MM.1S (cell line): ENCODE measurements around the gene RNASET2.

Experiments used
- DNase-seq: peaks from one replicate; pipeline ENCODE4 v3.0.0-alpha.2; 2015
- H2AFZ ChIP-seq: fragments of 300-600 bp; sonication (generic); 2 replicates; pipeline ENCODE4 v1.6.0; 2016; ENCODE audit warnings: antibody characterized with exemption, low read length
- H3F3A ChIP-seq: fragments of 300-600 bp; sonication (generic); 2 replicates; pipeline ENCODE4 v1.6.1; 2016; ENCODE audit warnings: mild to moderate bottlenecking, antibody characterized with exemption, low read length, moderate library complexity, mixed read lengths; ENCODE audit not compliant: insufficient read depth
- H3K27ac ChIP-seq: fragments of 300-600 bp; sonication (generic); 2 replicates; pipeline ENCODE4 v1.5.1; 2016; ENCODE audit warnings: mild to moderate bottlenecking, low read length
- H3K27me3 ChIP-seq: fragments of 300-600 bp; sonication (generic); replicated peaks from 2 replicates; pipeline ENCODE4 v1.6.0; 2016; ENCODE audit warnings: low read length; ENCODE audit not compliant: insufficient read depth
- H3K36me3 ChIP-seq: fragments of 300-600 bp; sonication (generic); replicated peaks from 2 replicates; pipeline ENCODE4 v1.6.1; 2016; ENCODE audit warnings: mild to moderate bottlenecking, low read length, mixed read lengths; ENCODE audit not compliant: insufficient read depth
- H3K4me1 ChIP-seq: fragments of 300-600 bp; sonication (generic); 2 replicates; pipeline ENCODE4 v1.6.1; 2016; ENCODE audit warnings: low read length, mixed read lengths
- H3K4me2 ChIP-seq: fragments of 300-600 bp; sonication (generic); 2 replicates; pipeline ENCODE4 v1.6.0; 2016; ENCODE audit warnings: low read depth, low read length
- H3K4me3 ChIP-seq: fragments of 300-600 bp; sonication (generic); 2 replicates; pipeline ENCODE4 v1.5.1; 2016; ENCODE audit warnings: low read length, mixed read lengths
- H3K79me2 ChIP-seq: fragments of 300-600 bp; sonication (generic); 2 replicates; pipeline ENCODE4 v1.6.1; 2016; ENCODE audit warnings: mixed run types, low read length, mixed read lengths
- H3K9ac ChIP-seq: fragments of 300-600 bp; sonication (generic); 2 replicates; pipeline ENCODE4 v1.6.1; 2016; ENCODE audit warnings: low read length, mixed read lengths
- H3K9me2 ChIP-seq: fragments of 300-600 bp; sonication (generic); replicated peaks from 2 replicates; pipeline ENCODE4 v1.6.1; 2016; ENCODE audit warnings: mild to moderate bottlenecking, low read length, mixed read lengths; ENCODE audit not compliant: insufficient read depth
- H3K9me3 ChIP-seq: fragments of 300-600 bp; sonication (generic); replicated peaks from 2 replicates; pipeline ENCODE4 v1.6.1; 2016; ENCODE audit warnings: mild to moderate bottlenecking, low read length, mixed read lengths; ENCODE audit not compliant: insufficient read depth
- H4K20me1 ChIP-seq: fragments of 300-600 bp; sonication (generic); 2 replicates; pipeline ENCODE4 v1.6.1; 2016; ENCODE audit warnings: mild to moderate bottlenecking, low read length, moderate library complexity, mixed read lengths; ENCODE audit not compliant: insufficient read depth
- CTCF ChIP-seq: fragments of 300-600 bp; sonication (generic); IDR thresholded peaks from 2 replicates; pipeline ENCODE4 v1.5.1; 2016; ENCODE audit warnings: antibody characterized with exemption, low read length, mixed read lengths
- EZH2 ChIP-seq: fragments of 300-600 bp; sonication (generic); optimal IDR thresholded peaks from 2 replicates; pipeline ENCODE3; 2017; ENCODE audit warnings: low read depth, mild to moderate bottlenecking, antibody characterized with exemption, low read length, mixed read lengths
- EZH2phosphoT487 ChIP-seq: fragments of 300-600 bp; sonication (generic); IDR thresholded peaks from 2 replicates; pipeline ENCODE4 v1.6.1; 2018; ENCODE audit warnings: antibody characterized with exemption, low read length

Gene RNASET2

GRCh38 chr6:166940643-166941068 is 15.7 kb downstream of the RNASET2 start:
- Histone ChIP-seq H3K79me2 (no peaks in the 10 kb centered on the region), H3K9me2 (no peaks in the 10 kb centered on the region), H3K4me2 (no peak overlapping the region), H3K36me3 (no peaks in the 10 kb centered on the region), H3K27ac (no peak overlapping the region), H3K9me3 (no peaks in the 10 kb centered on the region), H3K4me3 (no peak overlapping the region), H4K20me1 (no peaks in the 10 kb centered on the region), H2AFZ (no peak overlapping the region), H3K27me3 (no peaks in the 10 kb centered on the region), H3F3A (no peaks in the 10 kb centered on the region), H3K9ac (no peak overlapping the region), H3K4me1 (no peaks in the 10 kb centered on the region)
- TF ChIP-seq CTCF (no peak), EZH2 (no peak), EZH2phosphoT487 (no peak)
- no peak for DNase-seq

GRCh38 chr6:166939894-166940293 is 16.5 kb downstream of the RNASET2 start:
- Histone ChIP-seq H3K9me3 (no peaks in the 10 kb centered on the region), H3K27me3 (no peaks in the 10 kb centered on the region), H3K36me3 (no peaks in the 10 kb centered on the region), H3K79me2 (no peaks in the 10 kb centered on the region), H3K27ac (no peak overlapping the region), H3F3A (no peaks in the 10 kb centered on the region), H3K4me1 (no peaks in the 10 kb centered on the region), H2AFZ (no peak overlapping the region), H3K4me2 (no peak overlapping the region), H3K9ac (no peak overlapping the region), H3K4me3 (no peak overlapping the region), H3K9me2 (no peaks in the 10 kb centered on the region), H4K20me1 (no peaks in the 10 kb centered on the region)
- no peak for TF ChIP-seq CTCF
- DNase-seq = no peak

GRCh38 chr6:166939345-166939744 is 17.0 kb downstream of the RNASET2 start:
- H3K9me2 ChIP-seq = no peaks in the 10 kb centered on the region
- no peaks in the 10 kb centered on the region for H3K27me3 ChIP-seq
- no peak overlapping the region for H3K4me3 ChIP-seq
- no peaks in the 10 kb centered on the region for H4K20me1 ChIP-seq
- TF ChIP-seq CTCF = no peak
- TF ChIP-seq EZH2 = no peak
- TF ChIP-seq EZH2phosphoT487 = no peak
- no peak overlapping the region for H2AFZ ChIP-seq
- no peaks in the 10 kb centered on the region for H3K9me3 ChIP-seq
- no peaks in the 10 kb centered on the region for H3F3A ChIP-seq
- H3K27ac ChIP-seq = no peak overlapping the region
- no peaks in the 10 kb centered on the region for H3K4me1 ChIP-seq
- H3K36me3 ChIP-seq = no peaks in the 10 kb centered on the region
- H3K4me2 ChIP-seq = no peak overlapping the region
- no peaks in the 10 kb centered on the region for H3K79me2 ChIP-seq
- H3K9ac ChIP-seq = no peak overlapping the region
- DNase-seq = no peak
